Progenitor cell of endocrine pancreas (in vitro differentiated cells): Measurements from ENCODE around the gene FNDC11. TPM values are rescaled to one million over a fixed set of nuclear protein-coding genes. Genes with fewer than 3 reads are reported as not detected.
"Not testable (repeated sequence)": the region's sequence is repeated elsewhere in the genome, so short reads cannot be mapped to it uniquely, and the experiment has no call there.

Experiments used
- DNase-seq: peaks from one replicate; pipeline ENCODE4 v3.0.0; 2021; ENCODE audit warnings: low spot score; ENCODE audit not compliant: unreplicated experiment
- H3K27ac Mint-ChIP-seq: 2 replicates; pipeline ENCODE4 v1.8.0; 2021; ENCODE audit warnings: mild to moderate bottlenecking, moderate library complexity, mixed read lengths
- H3K27me3 Mint-ChIP-seq: 2 replicates; pipeline ENCODE4 v1.8.0; 2021; ENCODE audit warnings: mixed read lengths
- H3K36me3 Mint-ChIP-seq: 2 replicates; pipeline ENCODE4 v1.8.0; 2022; ENCODE audit warnings: mixed read lengths; ENCODE audit not compliant: insufficient read depth
- H3K4me1 Mint-ChIP-seq: 2 replicates; pipeline ENCODE4 v1.8.0; 2021; ENCODE audit warnings: low read depth, mixed read lengths
- H3K4me3 Mint-ChIP-seq: 2 replicates; pipeline ENCODE4 v1.8.0; 2021; ENCODE audit warnings: low read depth, mild to moderate bottlenecking, moderate library complexity, mixed read lengths
- H3K9me3 Mint-ChIP-seq: 2 replicates; pipeline ENCODE4 v1.8.0; 2021; ENCODE audit warnings: low read depth, mixed read lengths
- total RNA-seq: library from RNA; stranded (reverse); gene quantifications from 2 replicates; pipeline ENCODE4 v1.2.1, GENCODE V29; 2021
- TF ChIP-seq, protein P1 (sequence below): fragments of 200-600 bp; sonication (generic); IDR thresholded peaks from one replicate; pipeline ENCODE4 v1.5.0; 2021; ENCODE audit warnings: antibody characterized with exemption, mild to moderate bottlenecking; ENCODE audit not compliant: unreplicated experiment

The FNDC11 gene
- total RNA-seq, 1 donor from 2014 or later: 1.9 TPM

- H3K9me3 Mint-ChIP-seq: no peaks in the 10 kb centered on the region
- H3K27me3 Mint-ChIP-seq: no peaks in the 10 kb centered on the region
- no peaks in the 10 kb centered on the region for H3K4me1 Mint-ChIP-seq
- TF ChIP-seq, protein P1, sequence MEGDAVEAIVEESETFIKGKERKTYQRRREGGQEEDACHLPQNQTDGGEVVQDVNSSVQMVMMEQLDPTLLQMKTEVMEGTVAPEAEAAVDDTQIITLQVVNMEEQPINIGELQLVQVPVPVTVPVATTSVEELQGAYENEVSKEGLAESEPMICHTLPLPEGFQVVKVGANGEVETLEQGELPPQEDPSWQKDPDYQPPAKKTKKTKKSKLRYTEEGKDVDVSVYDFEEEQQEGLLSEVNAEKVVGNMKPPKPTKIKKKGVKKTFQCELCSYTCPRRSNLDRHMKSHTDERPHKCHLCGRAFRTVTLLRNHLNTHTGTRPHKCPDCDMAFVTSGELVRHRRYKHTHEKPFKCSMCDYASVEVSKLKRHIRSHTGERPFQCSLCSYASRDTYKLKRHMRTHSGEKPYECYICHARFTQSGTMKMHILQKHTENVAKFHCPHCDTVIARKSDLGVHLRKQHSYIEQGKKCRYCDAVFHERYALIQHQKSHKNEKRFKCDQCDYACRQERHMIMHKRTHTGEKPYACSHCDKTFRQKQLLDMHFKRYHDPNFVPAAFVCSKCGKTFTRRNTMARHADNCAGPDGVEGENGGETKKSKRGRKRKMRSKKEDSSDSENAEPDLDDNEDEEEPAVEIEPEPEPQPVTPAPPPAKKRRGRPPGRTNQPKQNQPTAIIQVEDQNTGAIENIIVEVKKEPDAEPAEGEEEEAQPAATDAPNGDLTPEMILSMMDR: no peak
- H3K27ac Mint-ChIP-seq: no peak overlapping the region
- H3K4me3 Mint-ChIP-seq: no peak overlapping the region
- peaks cover 9% of the 10 kb centered on the region for H3K36me3 Mint-ChIP-seq
- no peak for DNase-seq
Measured at GRCh38 chr20:63599396-63600050, 45.6 kb downstream of the FNDC11 start.

DNA sequence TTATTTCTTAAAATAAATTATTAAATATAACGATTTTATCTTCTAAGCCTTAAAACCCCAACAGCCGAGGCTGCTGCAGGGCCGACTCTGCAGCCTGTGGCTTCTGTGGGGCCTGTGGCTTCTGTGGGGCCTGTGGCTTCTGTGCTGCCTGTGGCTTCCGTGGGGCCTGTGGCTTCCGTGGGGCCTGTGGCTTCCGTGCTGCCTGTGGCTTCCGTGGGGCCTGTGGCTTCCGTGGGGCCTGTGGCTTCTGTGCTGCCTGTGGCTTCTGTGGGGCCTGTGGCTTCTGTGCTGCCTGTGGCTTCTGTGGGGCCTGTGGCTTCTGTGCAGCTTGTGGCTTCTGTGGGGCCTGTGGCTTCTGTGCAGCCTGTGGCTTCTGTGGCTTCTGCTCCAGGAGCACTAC, 47.7 kb downstream of the FNDC11 start:
- H3K4me3 Mint-ChIP-seq, H3K36me3 Mint-ChIP-seq, DNase-seq, H3K27me3 Mint-ChIP-seq, H3K9me3 Mint-ChIP-seq, H3K4me1 Mint-ChIP-seq, H3K27ac Mint-ChIP-seq: not testable (repeated sequence)

- Mint-ChIP-seq H3K4me3 (no peak overlapping the region), H3K4me1 (no peaks in the 10 kb centered on the region), H3K9me3 (no peaks in the 10 kb centered on the region), H3K27me3 (no peaks in the 10 kb centered on the region), H3K27ac (no peak overlapping the region), H3K36me3 (peaks cover 9% of the 10 kb centered on the region)
- TF ChIP-seq, protein P1: no peak
- no peak for DNase-seq
Measured at GRCh38 chr20:63602321-63602720, 48.4 kb downstream of the FNDC11 start.

Other genes starting within 250 kb of the FNDC11 start
- 0.43 and 0.44 TPM in 2 replicates for gene CHRNA4, start 192.8 kb upstream of the FNDC11 start, total RNA-seq
- 14.6 and 15.6 TPM in 2 replicates for gene KCNQ2, start 81.5 kb upstream of the FNDC11 start, total RNA-seq
- gene EEF1A2, start 55.1 kb upstream of the FNDC11 start, total RNA-seq: 11.0 and 11.8 TPM in 2 replicates
- gene PPDPF, start 33.4 kb upstream of the FNDC11 start, total RNA-seq: 340 and 374 TPM in 2 replicates
- gene PTK6, start 16.8 kb upstream of the FNDC11 start, total RNA-seq: 0.29 and 0.31 TPM in 2 replicates
- gene SRMS, start 6.4 kb upstream of the FNDC11 start, total RNA-seq: not detected in 2 replicates
- 19.3 and 21.6 TPM in 2 replicates for gene HELZ2, start 20.1 kb downstream of the FNDC11 start, total RNA-seq
- 15.1 and 15.2 TPM in 2 replicates for gene GMEB2, start 72.9 kb downstream of the FNDC11 start, total RNA-seq
- 25.6 and 26.5 TPM in 2 replicates for gene STMN3, start 99.3 kb downstream of the FNDC11 start, total RNA-seq
- gene RTEL1, start 104.2 kb downstream of the FNDC11 start, total RNA-seq: 35.5 and 39.7 TPM in 2 replicates
- not detected in 2 replicates for gene TNFRSF6B, start 142.5 kb downstream of the FNDC11 start, total RNA-seq
- gene ARFRP1, start 153.8 kb downstream of the FNDC11 start, total RNA-seq: 51.0 and 53.8 TPM in 2 replicates
- gene ZGPAT, start 153.9 kb downstream of the FNDC11 start, total RNA-seq: 38.5 and 39.0 TPM in 2 replicates
- 17.2 and 21.0 TPM in 2 replicates for gene LIME1, start 182.5 kb downstream of the FNDC11 start, total RNA-seq
- 59.7 and 59.9 TPM in 2 replicates for gene SLC2A4RG, start 185.6 kb downstream of the FNDC11 start, total RNA-seq